NCI-H2081 treated with DMSO at 0.1 percent for 48 hours (cell line): ENCODE measurements around the gene PKP3.
"Not testable (repeated sequence)": the region's sequence is repeated elsewhere in the genome, so short reads cannot be mapped to it uniquely, and the experiment has no call there.

ENCODE experiments used
- DNase-seq: peaks from one replicate; lab custom pipeline; 2025; lab: John Stamatoyannopoulos, UW

Gene PKP3

GRCh38 chr11:394034-394857, at the start of gene PKP3:
PKP3 (plus strand) TSS chr11:394209; CDS start chr11:394293, 84 bp downstream.
- no peak for DNase-seq

GRCh38 chr11:344836-345578, 49.0 kb upstream of the PKP3 start:
- DNase-seq = no peak

- no peak for DNase-seq
Measured at GRCh38 chr11:346529-346928, 47.5 kb upstream of the PKP3 start.

- not testable (repeated sequence) for DNase-seq
Measured at GRCh38 chr11:349270-349954, 44.6 kb upstream of the PKP3 start.

GRCh38 chr11:350033-350722, 43.8 kb upstream of the PKP3 start:
- not testable (repeated sequence) for DNase-seq

- DNase-seq = no peak
Measured at GRCh38 chr11:350723-351255, 43.2 kb upstream of the PKP3 start.

GRCh38 chr11:351411-351810, 42.6 kb upstream of the PKP3 start:
- no peak for DNase-seq

GRCh38 chr11:352456-353031, 41.5 kb upstream of the PKP3 start:
- DNase-seq = no peak

- DNase-seq = no peak
Measured at GRCh38 chr11:353179-353873, 40.7 kb upstream of the PKP3 start.

- no peak for DNase-seq
Measured at GRCh38 chr11:355581-356458, 38.2 kb upstream of the PKP3 start.

GRCh38 chr11:356610-357009, 37.4 kb upstream of the PKP3 start:
- DNase-seq = no peak

GRCh38 chr11:357582-357981, 36.4 kb upstream of the PKP3 start:
- DNase-seq = no peak

GRCh38 chr11:358129-358800, 35.7 kb upstream of the PKP3 start:
- DNase-seq = no peak

GRCh38 chr11:359181-359714, 34.8 kb upstream of the PKP3 start:
- no peak for DNase-seq

GRCh38 chr11:360326-361280, 33.4 kb upstream of the PKP3 start:
- DNase-seq = no peak

- no peak for DNase-seq
Measured at GRCh38 chr11:362642-363442, 31.2 kb upstream of the PKP3 start.

- not testable (repeated sequence) for DNase-seq
Measured at GRCh38 chr11:363443-363805, 30.6 kb upstream of the PKP3 start.
